ENCODE data around the gene KPNA2. TPM values are rescaled to one million over a fixed set of nuclear protein-coding genes. Genes with fewer than 3 reads are reported as not detected.

The KPNA2 gene
- total and polyA plus RNA-seq, 2 of the 13 experiments (the other 11 are each of a cell fraction or from before 2014, with no cell fraction given): 111 to 305 TPM

GRCh38 chr17:67993153-67993997, 42.2 kb upstream of the KPNA2 start (continued):
- TF ChIP-seq MAZ (IDR thresholded peaks at IDR 0.05; ENCODE audit: borderline replicate concordance, low read depth, low read length) (no peak; the same call in 1 of the 2 replicates), MAZ (CRISPR knock-in tag; IDR thresholded peaks at IDR 0.05; ENCODE audit: low read depth) (peak; percentile 50; the same call in 1 of the 2 replicates), CREM (IDR thresholded peaks at IDR 0.05) (no peak), CREM (CRISPR knock-in tag; IDR thresholded peaks at IDR 0.05) (no peak), ZNF777 (CRISPR knock-in tag; IDR thresholded peaks at IDR 0.05) (peak; percentile 97), ARNT (IDR thresholded peaks at IDR 0.05) (no peak), ZNF713 (CRISPR knock-in tag; IDR thresholded peaks at IDR 0.05) (0 out of 2 replicates have a peak, but pooled peaks have one; percentile 77), ARID3A (IDR thresholded peaks at IDR 0.05; ENCODE audit: low read depth, low read length) (no peak), GTF2F1 (IDR thresholded peaks at IDR 0.05; ENCODE audit: low read length) (no peak), PRPF4 (IDR thresholded peaks at IDR 0.05; ENCODE audit: low read depth, low read length, poor library complexity, severe bottlenecking) (no peak), ZNF180 (CRISPR knock-in tag; IDR thresholded peaks at IDR 0.05; ENCODE audit: borderline replicate concordance, low read depth) (no peak), ZNF256 (CRISPR knock-in tag; conservative IDR thresholded peaks at IDR 0.05) (no peak), ZIK1 (CRISPR knock-in tag; IDR thresholded peaks at IDR 0.05; ENCODE audit: borderline replicate concordance, low read depth) (peak; percentile 62; the same call in 1 of the 2 replicates), IRF1 (CRISPR knock-in tag; IDR thresholded peaks at IDR 0.05; ENCODE audit: low read depth) (0 out of 2 replicates have a peak, but pooled peaks have one; percentile 71), THAP8 (CRISPR knock-in tag; IDR thresholded peaks at IDR 0.05; ENCODE audit: borderline replicate concordance) (no peak), MYC (CRISPR knock-in tag; IDR thresholded peaks at IDR 0.05; ENCODE audit: borderline replicate concordance) (peak; percentile 54)
- TF ChIP-seq, protein P1, sequence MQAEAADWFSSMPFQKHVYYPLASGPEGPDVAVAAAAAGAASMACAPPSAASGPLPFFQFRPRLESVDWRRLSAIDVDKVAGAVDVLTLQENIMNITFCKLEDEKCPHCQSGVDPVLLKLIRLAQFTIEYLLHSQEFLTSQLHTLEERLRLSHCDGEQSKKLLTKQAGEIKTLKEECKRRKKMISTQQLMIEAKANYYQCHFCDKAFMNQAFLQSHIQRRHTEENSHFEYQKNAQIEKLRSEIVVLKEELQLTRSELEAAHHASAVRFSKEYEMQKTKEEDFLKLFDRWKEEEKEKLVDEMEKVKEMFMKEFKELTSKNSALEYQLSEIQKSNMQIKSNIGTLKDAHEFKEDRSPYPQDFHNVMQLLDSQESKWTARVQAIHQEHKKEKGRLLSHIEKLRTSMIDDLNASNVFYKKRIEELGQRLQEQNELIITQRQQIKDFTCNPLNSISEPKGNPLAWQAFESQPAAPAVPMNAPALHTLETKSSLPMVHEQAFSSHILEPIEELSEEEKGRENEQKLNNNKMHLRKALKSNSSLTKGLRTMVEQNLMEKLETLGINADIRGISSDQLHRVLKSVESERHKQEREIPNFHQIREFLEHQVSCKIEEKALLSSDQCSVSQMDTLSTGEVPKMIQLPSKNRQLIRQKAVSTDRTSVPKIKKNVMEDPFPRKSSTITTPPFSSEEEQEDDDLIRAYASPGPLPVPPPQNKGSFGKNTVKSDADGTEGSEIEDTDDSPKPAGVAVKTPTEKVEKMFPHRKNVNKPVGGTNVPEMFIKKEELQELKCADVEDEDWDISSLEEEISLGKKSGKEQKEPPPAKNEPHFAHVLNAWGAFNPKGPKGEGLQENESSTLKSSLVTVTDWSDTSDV (CRISPR knock-in tag; IDR thresholded peaks at IDR 0.05): peak; percentile 30; the same call in 1 of the 2 replicates
- TF ChIP-seq, protein P2, sequence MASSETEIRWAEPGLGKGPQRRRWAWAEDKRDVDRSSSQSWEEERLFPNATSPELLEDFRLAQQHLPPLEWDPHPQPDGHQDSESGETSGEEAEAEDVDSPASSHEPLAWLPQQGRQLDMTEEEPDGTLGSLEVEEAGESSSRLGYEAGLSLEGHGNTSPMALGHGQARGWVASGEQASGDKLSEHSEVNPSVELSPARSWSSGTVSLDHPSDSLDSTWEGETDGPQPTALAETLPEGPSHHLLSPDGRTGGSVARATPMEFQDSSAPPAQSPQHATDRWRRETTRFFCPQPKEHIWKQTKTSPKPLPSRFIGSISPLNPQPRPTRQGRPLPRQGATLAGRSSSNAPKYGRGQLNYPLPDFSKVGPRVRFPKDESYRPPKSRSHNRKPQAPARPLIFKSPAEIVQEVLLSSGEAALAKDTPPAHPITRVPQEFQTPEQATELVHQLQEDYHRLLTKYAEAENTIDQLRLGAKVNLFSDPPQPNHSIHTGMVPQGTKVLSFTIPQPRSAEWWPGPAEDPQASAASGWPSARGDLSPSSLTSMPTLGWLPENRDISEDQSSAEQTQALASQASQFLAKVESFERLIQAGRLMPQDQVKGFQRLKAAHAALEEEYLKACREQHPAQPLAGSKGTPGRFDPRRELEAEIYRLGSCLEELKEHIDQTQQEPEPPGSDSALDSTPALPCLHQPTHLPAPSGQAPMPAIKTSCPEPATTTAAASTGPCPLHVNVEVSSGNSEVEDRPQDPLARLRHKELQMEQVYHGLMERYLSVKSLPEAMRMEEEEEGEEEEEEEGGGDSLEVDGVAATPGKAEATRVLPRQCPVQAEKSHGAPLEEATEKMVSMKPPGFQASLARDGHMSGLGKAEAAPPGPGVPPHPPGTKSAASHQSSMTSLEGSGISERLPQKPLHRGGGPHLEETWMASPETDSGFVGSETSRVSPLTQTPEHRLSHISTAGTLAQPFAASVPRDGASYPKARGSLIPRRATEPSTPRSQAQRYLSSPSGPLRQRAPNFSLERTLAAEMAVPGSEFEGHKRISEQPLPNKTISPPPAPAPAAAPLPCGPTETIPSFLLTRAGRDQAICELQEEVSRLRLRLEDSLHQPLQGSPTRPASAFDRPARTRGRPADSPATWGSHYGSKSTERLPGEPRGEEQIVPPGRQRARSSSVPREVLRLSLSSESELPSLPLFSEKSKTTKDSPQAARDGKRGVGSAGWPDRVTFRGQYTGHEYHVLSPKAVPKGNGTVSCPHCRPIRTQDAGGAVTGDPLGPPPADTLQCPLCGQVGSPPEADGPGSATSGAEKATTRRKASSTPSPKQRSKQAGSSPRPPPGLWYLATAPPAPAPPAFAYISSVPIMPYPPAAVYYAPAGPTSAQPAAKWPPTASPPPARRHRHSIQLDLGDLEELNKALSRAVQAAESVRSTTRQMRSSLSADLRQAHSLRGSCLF (CRISPR knock-in tag; IDR thresholded peaks at IDR 0.05; ENCODE audit: borderline replicate concordance): no peak

All from HepG2 (cell line).